Fibroblast of lung (primary cell): ENCODE measurements around the gene SORCS2. TPM values are rescaled to one million over a fixed set of nuclear protein-coding genes. Genes with fewer than 3 reads are reported as not detected.

Experiments used
- DNase-seq, 2 donors: peaks; one replicate each; pipeline versions ENCODE4 v3.0.0 to v3.0.0-alpha.2; 2010; ENCODE audit warnings: low read depth in 2 of 2
- H2AFZ ChIP-seq: 2 replicates; pipeline ENCODE4 v1.5.1; 2012; ENCODE audit warnings: low read length, control low read depth, inconsistent platforms
- H3K27ac ChIP-seq: 2 replicates; pipeline ENCODE4 v1.5.1; 2011; ENCODE audit warnings: low read length, control low read depth; ENCODE audit not compliant: insufficient read depth
- H3K27me3 ChIP-seq: 2 replicates; pipeline ENCODE4 v1.5.1; 2011; ENCODE audit warnings: mild to moderate bottlenecking, low read length; ENCODE audit not compliant: control insufficient read depth, insufficient read depth
- H3K36me3 ChIP-seq: 2 replicates; pipeline ENCODE4 v1.5.1; 2011; ENCODE audit warnings: low read length; ENCODE audit not compliant: control insufficient read depth, insufficient read depth
- H3K4me1 ChIP-seq: 2 replicates; pipeline ENCODE4 v1.5.1; 2011; ENCODE audit warnings: low read length; ENCODE audit not compliant: control insufficient read depth, insufficient read depth; ENCODE audit errors: extremely low read depth
- H3K4me2 ChIP-seq: 2 replicates; pipeline ENCODE4 v1.5.1; 2011; ENCODE audit warnings: low read length, control low read depth; ENCODE audit not compliant: insufficient read depth; ENCODE audit errors: extremely low read depth
- H3K4me3 ChIP-seq, 4 experiments: fragments of 200-600 bp in 1 of 4; sonication (generic) in 1 of 4; replicated peaks in 1 of 4; 2 replicates each; pipeline ENCODE4 v1.5.1; 2011 to 2016; ENCODE audit warnings: low read length in 4 of 4, low read depth in 3 of 4, mild to moderate bottlenecking in 3 of 4, control low read depth in 2 of 4, inconsistent platforms in 1 of 4, mixed read lengths in 1 of 4; ENCODE audit not compliant: insufficient read depth in 1 of 4; ENCODE audit errors: control extremely low read depth in 1 of 4
- H3K79me2 ChIP-seq: 2 replicates; pipeline ENCODE4 v1.5.1; 2012; ENCODE audit warnings: mild to moderate bottlenecking, low read length, inconsistent platforms; ENCODE audit not compliant: control insufficient read depth, insufficient read depth
- H3K9ac ChIP-seq: 2 replicates; pipeline ENCODE4 v1.5.1; 2011; ENCODE audit warnings: mild to moderate bottlenecking, low read length, control low read depth; ENCODE audit not compliant: insufficient read depth
- H3K9me3 ChIP-seq: 2 replicates; pipeline ENCODE4 v1.5.1; 2012; ENCODE audit warnings: low read depth, low read length; ENCODE audit not compliant: control insufficient read depth, insufficient read depth
- H4K20me1 ChIP-seq: 2 replicates; pipeline ENCODE4 v1.5.1; 2011; ENCODE audit warnings: low read length; ENCODE audit not compliant: control insufficient read depth, insufficient read depth; ENCODE audit errors: extremely low read depth
- CTCF ChIP-seq, 2 donors: IDR thresholded peaks in 1 of 2; conservative IDR thresholded peaks in 1 of 2; 1 replicate in 1 of 2; 2 replicates in 1 of 2; pipeline ENCODE4 v1.5.1; 2011 to 2012; ENCODE audit warnings: low read length in 2 of 2, control low read depth in 1 of 2, inconsistent platforms in 1 of 2, low read depth in 1 of 2, mild to moderate bottlenecking in 1 of 2
- EZH2 ChIP-seq: IDR thresholded peaks from 2 replicates; pipeline ENCODE4 v1.5.1; 2012; ENCODE audit warnings: low read length, control low read depth, mild to moderate bottlenecking; ENCODE audit errors: missing control alignments
- polyA plus RNA-seq, 2 donors: library from polyadenylated mRNA; depleted of rRNA in 1 of 2; stranded (reverse) in 1 of 2; unstranded in 1 of 2; fragments of >200 nt; gene quantifications; 2 replicates each; pipeline ENCODE4 v1.2.1, GENCODE V29; 2011 to 2012; ENCODE audit warnings: missing spikeins in 1 of 2
- total RNA-seq: library from RNA; depleted of rRNA; stranded (reverse); fragments of >200 nt; gene quantifications from 2 replicates; pipeline ENCODE4 v1.2.1, GENCODE V29; 2014

The SORCS2 gene
- total and polyA plus RNA-seq, 2 donors (not counting 1 experiment from before 2014, with no cell fraction given) = 0.17 to 0.41 TPM

- Histone ChIP-seq H3K9me3 (no peaks in the 10 kb centered on the region), H3K4me3 (no peak overlapping the region), H3K27ac (no peak overlapping the region), H3K4me2 (no peak overlapping the region), H3K36me3 (no peaks in the 10 kb centered on the region), H4K20me1 (no peaks in the 10 kb centered on the region), H3K79me2 (no peaks in the 10 kb centered on the region), H2AFZ (no peak overlapping the region), H3K27me3 (peaks cover 4% of the 10 kb centered on the region), H3K9ac (no peak overlapping the region), H3K4me1 (no peaks in the 10 kb centered on the region)
- no peak for DNase-seq
- TF ChIP-seq EZH2 = no peak
- TF ChIP-seq CTCF (conservative IDR thresholded peaks at IDR 0.05 in 1 of 2, IDR thresholded peaks at IDR 0.05 in 1 of 2; ENCODE audit: low read depth in 1 of 2, low read length in 2 of 2) = no peak
Measured at GRCh38 chr4:7383266-7383665, 190.9 kb downstream of the SORCS2 start.

DNA sequence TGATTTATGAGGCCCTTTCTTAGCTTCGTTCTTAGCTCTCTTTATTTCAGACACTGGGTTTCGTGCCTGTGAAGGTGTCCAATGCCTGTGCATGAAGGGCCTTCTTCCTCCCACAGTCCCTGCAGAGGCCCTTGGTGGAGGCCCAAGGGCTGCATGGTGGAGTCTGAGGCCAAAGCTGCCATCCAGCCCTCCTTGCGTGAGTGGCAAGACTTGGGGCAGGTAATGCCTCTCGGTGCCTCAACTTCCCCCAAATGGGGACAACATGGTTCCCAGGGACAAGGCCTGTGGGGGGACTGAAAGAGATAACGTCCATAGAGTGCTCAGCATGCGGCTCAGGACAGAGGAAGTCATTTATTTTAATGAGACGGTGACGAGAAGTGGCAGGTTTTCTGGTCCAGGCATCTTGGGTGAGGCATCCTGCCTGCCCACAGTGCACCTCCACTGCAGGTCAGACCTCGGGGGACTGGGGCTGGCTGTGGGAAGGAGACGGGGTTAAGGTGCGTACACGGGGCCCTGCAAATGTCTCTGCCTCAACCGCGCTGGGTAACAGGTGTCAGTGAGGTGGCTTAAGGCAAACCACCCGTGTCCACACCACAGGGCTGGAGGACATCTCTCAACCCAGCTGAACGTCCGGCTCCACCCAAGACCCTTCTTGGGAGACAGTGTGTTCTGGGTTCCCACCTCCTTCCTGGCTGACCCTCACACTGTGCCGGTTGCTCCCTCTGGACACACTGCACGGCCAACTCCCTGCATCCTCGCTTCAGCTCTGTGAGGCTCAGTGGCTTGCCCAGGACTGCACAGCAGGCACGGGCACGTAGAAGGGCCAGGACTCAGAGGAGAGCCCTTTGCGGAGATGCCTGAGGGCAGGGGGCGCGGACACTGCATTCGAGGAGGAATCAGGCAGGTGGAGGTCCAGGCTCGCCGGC lies 191.9 kb downstream of the SORCS2 start:
- H3K4me1 ChIP-seq = no peaks in the 10 kb centered on the region
- no peaks in the 10 kb centered on the region for H4K20me1 ChIP-seq
- H3K9ac ChIP-seq = no peak overlapping the region
- H3K36me3 ChIP-seq = no peaks in the 10 kb centered on the region
- H3K27ac ChIP-seq = no peak overlapping the region
- H3K9me3 ChIP-seq = no peaks in the 10 kb centered on the region
- H3K4me3 ChIP-seq = no peak overlapping the region
- H3K27me3 ChIP-seq = no peaks in the 10 kb centered on the region
- H3K79me2 ChIP-seq = no peaks in the 10 kb centered on the region
- no peak for DNase-seq
- H2AFZ ChIP-seq = no peak overlapping the region
- H3K4me2 ChIP-seq = no peak overlapping the region
- no peak for TF ChIP-seq CTCF (conservative IDR thresholded peaks at IDR 0.05 in 1 of 2, IDR thresholded peaks at IDR 0.05 in 1 of 2; ENCODE audit: low read depth in 1 of 2, low read length in 2 of 2)
- no peak for TF ChIP-seq EZH2

DNA sequence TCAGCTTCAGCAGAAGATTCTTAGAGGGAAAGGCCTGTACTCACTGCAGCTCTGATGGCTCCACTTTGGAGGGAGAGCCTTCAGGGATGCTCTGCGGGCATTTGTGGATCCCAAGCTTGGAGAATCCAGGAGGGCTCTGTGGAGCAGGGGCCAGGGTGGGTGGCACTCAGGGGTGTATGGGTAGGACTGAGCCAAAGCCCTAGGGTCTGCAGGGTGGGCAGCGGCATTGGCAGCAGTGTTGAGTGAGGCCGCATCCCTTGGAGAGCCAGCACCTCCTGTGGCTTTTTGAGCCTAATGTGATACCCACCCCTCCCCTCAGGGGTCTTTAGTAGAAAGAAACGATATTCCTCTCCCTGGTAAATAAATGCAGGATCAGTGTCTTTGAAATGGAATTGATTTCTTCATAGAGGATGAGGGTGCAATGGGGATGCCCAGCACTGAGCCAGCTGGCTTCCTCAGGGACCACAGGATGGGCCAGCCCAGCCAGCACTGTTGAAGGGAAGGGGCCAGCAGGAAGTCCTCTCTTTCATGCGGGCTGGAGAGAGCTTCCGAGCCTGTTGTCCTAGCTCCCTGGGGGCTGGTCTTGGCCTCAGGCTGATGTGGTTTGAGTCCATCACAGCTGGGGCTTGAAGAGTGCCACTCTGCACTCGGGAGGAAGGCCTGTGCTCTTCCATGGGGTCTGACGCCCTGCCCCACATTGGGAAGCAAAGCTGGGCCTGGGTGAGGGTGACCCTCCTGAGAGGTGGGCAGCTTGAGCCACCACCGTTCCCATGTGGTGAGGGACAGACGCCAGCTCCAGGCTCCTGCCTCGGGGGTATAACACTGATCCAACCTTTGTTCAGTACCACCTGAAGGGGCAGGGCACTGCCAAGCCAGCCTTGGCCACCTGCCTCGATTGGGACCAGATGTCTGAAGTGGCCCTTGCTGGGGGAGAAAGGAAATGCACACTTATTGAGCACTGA lies 192.9 kb downstream of the SORCS2 start:
- no peak for DNase-seq
- no peaks in the 10 kb centered on the region for H4K20me1 ChIP-seq
- H3K9ac ChIP-seq = no peak overlapping the region
- H3K27ac ChIP-seq = no peak overlapping the region
- H3K36me3 ChIP-seq = no peaks in the 10 kb centered on the region
- H3K9me3 ChIP-seq = no peaks in the 10 kb centered on the region
- no peak for TF ChIP-seq EZH2
- TF ChIP-seq CTCF (conservative IDR thresholded peaks at IDR 0.05 in 1 of 2, IDR thresholded peaks at IDR 0.05 in 1 of 2; ENCODE audit: low read depth in 1 of 2, low read length in 2 of 2) = no peak
- H3K4me1 ChIP-seq = no peaks in the 10 kb centered on the region
- no peak overlapping the region for H2AFZ ChIP-seq
- no peaks in the 10 kb centered on the region for H3K27me3 ChIP-seq
- H3K79me2 ChIP-seq = no peaks in the 10 kb centered on the region
- H3K4me3 ChIP-seq = no peak overlapping the region
- H3K4me2 ChIP-seq = no peak overlapping the region
